Gastroesophageal sphincter (tissue), 4 donors: ENCODE measurements around the gene SPAST. TPM values are rescaled to one million over a fixed set of nuclear protein-coding genes. Genes with fewer than 3 reads are reported as not detected.
"Not testable (repeated sequence)": the region's sequence is repeated elsewhere in the genome, so short reads cannot be mapped to it uniquely, and the experiment has no call there.

Experiments used
- ATAC-seq: fragments of 150-250 bp; one replicate; pipeline ENCODE4 v1.9.1; 2016; ENCODE audit warnings: mild to moderate bottlenecking, moderate library complexity
- H3K27ac ChIP-seq, 4 donors: fragments of 200-600 bp; sonication (generic) in 3 of 4; 1 replicate in 3 of 4; 2 replicates in 1 of 4; pipeline ENCODE4 v1.5.1; 2016 to 2019
- H3K27me3 ChIP-seq: fragments of 200-600 bp; sonication (generic); one replicate; pipeline ENCODE4 v1.5.1; 2019
- H3K36me3 ChIP-seq, 2 donors: fragments of 200-600 bp; sonication (generic); one replicate each; pipeline ENCODE4 v1.5.1; 2019; ENCODE audit warnings: control low read depth in 1 of 2
- H3K4me1 ChIP-seq, 3 donors: fragments of 200-600 bp; sonication (generic); 1 replicate in 2 of 3; 2 replicates in 1 of 3; pipeline ENCODE4 v1.5.1; 2016 to 2019; ENCODE audit warnings: control low read depth in 2 of 3
- H3K4me3 ChIP-seq, 2 donors: fragments of 200-600 bp; sonication (generic); one replicate each; pipeline ENCODE4 v1.5.1; 2019; ENCODE audit warnings: mild to moderate bottlenecking in 1 of 2, moderate library complexity in 1 of 2
- H3K9me3 ChIP-seq, 3 donors: fragments of 200-600 bp; sonication (generic); one replicate each; pipeline ENCODE4 v1.5.1; 2017 to 2019; ENCODE audit warnings: control low read depth in 2 of 3
- EP300 ChIP-seq: sonication (generic); formaldehyde crosslinking; IDR thresholded peaks from one replicate; pipeline ENCODE4 v1.6.1; 2017; ENCODE audit warnings: antibody characterized with exemption, mild to moderate bottlenecking
- POLR2A ChIP-seq, 2 donors: fragments of 450-650 bp; IDR thresholded peaks; one replicate each; pipeline ENCODE4 v1.6.1; 2017; ENCODE audit warnings: antibody characterized with exemption in 2 of 2, mild to moderate bottlenecking in 2 of 2, moderate library complexity in 1 of 2
- POLR2AphosphoS5 ChIP-seq: sonication (generic); formaldehyde crosslinking; IDR thresholded peaks from one replicate; pipeline ENCODE4 v1.6.1; 2017; ENCODE audit warnings: antibody characterized with exemption
- WGBS, 2 donors: methylation state at CpG; one replicate each; pipeline ENCODE4 v1.1.5; 2018; ENCODE audit warnings: low coverage in 1 of 2; 5-methylcytosine and 5-hydroxymethylcytosine counted together
- total RNA-seq, 4 donors: library from RNA; depleted of rRNA; stranded (reverse); fragments of >200 nt; gene quantifications; one replicate each; pipeline ENCODE4 v1.1.0, GENCODE V29; 2016
- TF ChIP-seq, protein P1 (sequence below), 4 experiments: fragments of 200-600 bp in 2 of 4; fragments of 450-650 bp in 2 of 4; sonication (generic) in 1 of 4; IDR thresholded peaks; one replicate each; pipeline ENCODE4 v1.5.1; 2017 to 2019; ENCODE audit warnings: antibody characterized with exemption in 4 of 4, mild to moderate bottlenecking in 2 of 4, moderate library complexity in 2 of 4

SPAST gene
- total RNA-seq, 4 donors from 2014 or later = 14.7 to 24.6 (median 15.6) TPM

DNA sequence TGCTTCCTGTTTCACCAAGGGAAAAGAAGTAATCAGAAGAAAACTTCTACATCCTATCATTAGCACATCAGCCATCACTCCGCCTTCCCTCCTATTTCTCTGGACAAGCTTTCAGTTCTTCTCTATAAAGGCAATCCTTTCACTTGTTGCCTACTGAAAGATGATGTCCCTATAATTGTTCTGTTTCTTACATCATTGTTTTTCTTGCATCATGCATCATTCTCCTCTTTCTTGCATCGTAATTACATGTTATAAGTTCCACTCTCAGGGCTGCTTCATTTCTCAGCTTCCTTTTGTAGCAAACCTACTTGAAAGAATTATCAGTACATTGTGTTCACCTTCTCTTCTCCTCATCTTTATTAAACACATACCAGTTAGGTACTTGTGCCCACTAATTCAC, 109.5 kb downstream of the SPAST start:
- no peaks in the 10 kb centered on the region for H3K4me1 ChIP-seq
- no peak overlapping the region for H3K27ac ChIP-seq
- peaks cover 0 to 59% of the 10 kb centered on the region in 2 donors for H3K36me3 ChIP-seq
- TF ChIP-seq POLR2AphosphoS5 (no peak), EP300 (no peak), POLR2A (IDR thresholded peaks at IDR 0.05) (no peak)
- TF ChIP-seq, protein P1, sequence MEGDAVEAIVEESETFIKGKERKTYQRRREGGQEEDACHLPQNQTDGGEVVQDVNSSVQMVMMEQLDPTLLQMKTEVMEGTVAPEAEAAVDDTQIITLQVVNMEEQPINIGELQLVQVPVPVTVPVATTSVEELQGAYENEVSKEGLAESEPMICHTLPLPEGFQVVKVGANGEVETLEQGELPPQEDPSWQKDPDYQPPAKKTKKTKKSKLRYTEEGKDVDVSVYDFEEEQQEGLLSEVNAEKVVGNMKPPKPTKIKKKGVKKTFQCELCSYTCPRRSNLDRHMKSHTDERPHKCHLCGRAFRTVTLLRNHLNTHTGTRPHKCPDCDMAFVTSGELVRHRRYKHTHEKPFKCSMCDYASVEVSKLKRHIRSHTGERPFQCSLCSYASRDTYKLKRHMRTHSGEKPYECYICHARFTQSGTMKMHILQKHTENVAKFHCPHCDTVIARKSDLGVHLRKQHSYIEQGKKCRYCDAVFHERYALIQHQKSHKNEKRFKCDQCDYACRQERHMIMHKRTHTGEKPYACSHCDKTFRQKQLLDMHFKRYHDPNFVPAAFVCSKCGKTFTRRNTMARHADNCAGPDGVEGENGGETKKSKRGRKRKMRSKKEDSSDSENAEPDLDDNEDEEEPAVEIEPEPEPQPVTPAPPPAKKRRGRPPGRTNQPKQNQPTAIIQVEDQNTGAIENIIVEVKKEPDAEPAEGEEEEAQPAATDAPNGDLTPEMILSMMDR (IDR thresholded peaks at IDR 0.05) = no peak
- ATAC-seq = no peak
- H3K27me3 ChIP-seq = no peaks in the 10 kb centered on the region
- no peaks in the 10 kb centered on the region for H3K9me3 ChIP-seq
- H3K4me3 ChIP-seq = no peak overlapping the region
- 100% methylated on average over 1 to 2 of the region's 2 CpGs for WGBS, 2 donors

DNA sequence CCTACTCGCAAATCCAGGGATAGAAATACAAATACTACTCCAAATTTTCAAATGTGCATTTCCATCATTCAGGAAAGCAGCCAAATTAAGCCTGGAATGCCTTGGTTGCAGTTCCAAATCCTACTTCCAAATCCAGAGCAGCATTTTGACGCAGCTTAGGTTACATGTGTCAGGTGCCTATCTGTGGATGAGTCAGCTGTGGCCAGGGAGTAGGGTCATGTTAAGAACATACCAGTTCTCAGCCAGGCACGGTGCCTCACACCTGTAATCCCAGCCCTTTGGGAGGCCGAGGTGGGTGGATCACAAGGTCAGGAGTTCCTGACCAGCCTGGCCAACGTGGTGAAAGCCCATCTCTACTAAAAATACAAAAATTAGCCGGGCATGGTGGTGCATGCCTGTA, 119.3 kb downstream of the SPAST start:
- Histone ChIP-seq H3K36me3 (peaks cover 0 to 73% of the 10 kb centered on the region in 2 donors), H3K27me3 (no peaks in the 10 kb centered on the region), H3K9me3 (no peaks in the 10 kb centered on the region), H3K4me3 (no peak overlapping the region), H3K4me1 (no peaks in the 10 kb centered on the region), H3K27ac (no peak overlapping the region)
- 75 to 80% methylated on average over 1 of the region's 6 CpGs for WGBS, 2 donors
- no peak for TF ChIP-seq POLR2A (IDR thresholded peaks at IDR 0.05)
- TF ChIP-seq POLR2AphosphoS5 = no peak
- TF ChIP-seq EP300 = no peak
- TF ChIP-seq, protein P1 (IDR thresholded peaks at IDR 0.05) = no peak
- ATAC-seq = no peak

DNA sequence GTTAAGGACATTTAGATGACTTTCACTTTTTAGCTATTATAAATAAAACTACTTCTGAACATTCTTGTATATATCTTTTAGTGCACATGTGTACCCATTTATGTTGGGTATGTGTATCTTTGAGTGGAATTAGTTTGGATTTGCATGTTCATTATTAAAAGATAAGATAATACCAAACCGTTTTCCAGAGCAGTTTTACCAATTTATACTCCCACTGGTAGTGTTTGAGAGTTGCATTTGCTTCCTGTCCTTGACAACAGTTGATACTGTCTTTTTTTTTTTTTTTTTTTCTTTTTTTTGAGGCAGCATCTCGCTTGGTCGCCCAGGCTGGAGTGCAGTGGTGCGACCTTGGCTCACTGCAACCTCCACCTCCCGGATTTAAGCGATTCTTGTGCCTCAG, 125.7 kb downstream of the SPAST start:
- WGBS, 2 donors = 83 to 90% methylated on average over 3 to 5 of the region's 6 CpGs
- Histone ChIP-seq H3K9me3 (no peaks in the 10 kb centered on the region), H3K4me1 (no peaks in the 10 kb centered on the region), H3K27ac (no peak overlapping the region), H3K36me3 (peaks cover 0 to 62% of the 10 kb centered on the region in 2 donors), H3K27me3 (no peaks in the 10 kb centered on the region), H3K4me3 (no peak overlapping the region)
- no peak for ATAC-seq
- TF ChIP-seq POLR2AphosphoS5 (no peak), EP300 (no peak), POLR2A (IDR thresholded peaks at IDR 0.05) (no peak)
- TF ChIP-seq, protein P1 (IDR thresholded peaks at IDR 0.05) = no peak

DNA sequence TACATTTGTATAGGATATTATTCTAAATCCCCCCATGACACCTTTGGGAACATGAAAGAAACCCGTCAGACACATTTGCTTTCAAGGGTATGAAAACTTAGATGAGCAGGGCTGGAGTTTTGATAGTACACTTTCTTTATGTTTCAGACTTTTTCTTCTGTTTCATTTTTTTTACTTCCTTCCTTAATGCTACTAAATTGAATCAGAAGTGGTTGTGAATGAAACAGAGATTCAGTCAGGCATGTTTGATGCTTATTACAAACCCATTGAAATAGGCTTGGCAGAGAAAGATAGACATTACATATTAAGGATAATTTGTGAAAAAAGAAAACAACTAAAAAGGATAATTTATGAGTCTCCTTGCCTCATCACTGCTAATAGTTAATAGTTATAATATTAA, 129.1 kb downstream of the SPAST start:
- Histone ChIP-seq H3K4me1 (no peaks in the 10 kb centered on the region), H3K9me3 (no peaks in the 10 kb centered on the region), H3K27ac (no peak overlapping the region), H3K27me3 (no peaks in the 10 kb centered on the region), H3K36me3 (peaks cover 0 to 57% of the 10 kb centered on the region in 2 donors), H3K4me3 (no peak overlapping the region)
- 71 to 73% methylated on average over 1 of the region's 1 CpG for WGBS, 2 donors
- TF ChIP-seq, protein P1 (IDR thresholded peaks at IDR 0.05) = no peak
- TF ChIP-seq EP300 = no peak
- TF ChIP-seq POLR2AphosphoS5 = no peak
- no peak for TF ChIP-seq POLR2A (IDR thresholded peaks at IDR 0.05)
- no peak for ATAC-seq

DNA sequence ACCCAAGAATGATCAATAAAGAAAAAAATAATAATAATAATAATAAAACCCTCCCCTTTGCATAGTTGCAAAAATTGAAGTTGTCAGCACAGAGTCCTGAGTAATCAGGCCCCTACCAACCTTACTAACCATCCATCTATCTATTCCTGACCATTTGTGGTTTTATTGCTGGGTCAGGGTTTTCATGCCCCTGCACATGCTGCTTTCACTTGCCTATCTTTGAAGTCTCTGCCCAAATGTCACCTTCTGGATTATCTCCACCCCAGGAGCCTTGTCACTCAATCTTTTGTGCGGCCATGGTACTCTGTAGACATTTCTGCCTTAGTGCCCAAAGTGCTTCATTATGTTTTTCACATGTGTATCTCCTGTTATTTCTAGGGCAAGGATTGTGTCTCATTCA, 137.5 kb downstream of the SPAST start:
- Histone ChIP-seq H3K27me3 (no peaks in the 10 kb centered on the region), H3K27ac (no peak overlapping the region), H3K4me1 (no peaks in the 10 kb centered on the region), H3K4me3 (no peak overlapping the region), H3K9me3 (no peaks in the 10 kb centered on the region), H3K36me3 (peaks cover 0 to 80% of the 10 kb centered on the region in 2 donors)
- no peak for ATAC-seq
- 86 to 100% methylated on average over 1 of the region's 1 CpG for WGBS, 2 donors
- TF ChIP-seq POLR2A (IDR thresholded peaks at IDR 0.05) (no peak), POLR2AphosphoS5 (no peak), EP300 (no peak)
- TF ChIP-seq, protein P1 (IDR thresholded peaks at IDR 0.05) = no peak

DNA sequence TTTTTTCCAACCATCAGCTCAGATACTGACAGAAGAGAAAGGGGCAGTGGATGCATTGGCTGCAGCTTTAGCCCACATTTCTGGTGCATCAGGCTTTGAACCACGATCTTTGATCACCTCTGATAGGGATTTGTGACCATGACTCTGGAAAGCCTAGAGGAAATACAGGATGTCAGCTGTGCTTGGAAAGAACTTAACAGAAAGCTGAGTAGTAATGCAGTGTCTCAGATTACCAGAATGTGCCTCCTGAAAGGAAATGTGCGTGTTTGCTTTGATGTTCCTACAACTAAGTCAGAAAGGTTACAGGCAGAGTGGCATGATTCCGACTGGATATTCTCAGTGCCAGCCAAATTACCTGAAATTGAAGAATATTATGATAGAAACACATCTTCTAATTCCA, 140.1 kb downstream of the SPAST start:
- H3K27ac ChIP-seq, H3K9me3 ChIP-seq, H3K27me3 ChIP-seq, H3K4me1 ChIP-seq, H3K4me3 ChIP-seq, ATAC-seq: not testable (repeated sequence)
- H3K36me3 ChIP-seq = peaks cover 0 to 73% of the 10 kb centered on the region in 2 donors
- 100% methylated on average over 2 to 3 of the region's 3 CpGs for WGBS, 2 donors
